HG03439 (cell line): ENCODE results near the gene LYZL2.
"Not testable (repeated sequence)": the region's sequence is repeated elsewhere in the genome, so short reads cannot be mapped to it uniquely, and the experiment has no call there.

Experiments
- ATAC-seq: cut with Tn5 transposase; IDR thresholded peaks from one replicate; pipeline ENCODE4 v1.9.1; 2021; ENCODE audit warnings: mild to moderate bottlenecking, moderate library complexity; ENCODE audit not compliant: unreplicated experiment

Gene LYZL2

DNA sequence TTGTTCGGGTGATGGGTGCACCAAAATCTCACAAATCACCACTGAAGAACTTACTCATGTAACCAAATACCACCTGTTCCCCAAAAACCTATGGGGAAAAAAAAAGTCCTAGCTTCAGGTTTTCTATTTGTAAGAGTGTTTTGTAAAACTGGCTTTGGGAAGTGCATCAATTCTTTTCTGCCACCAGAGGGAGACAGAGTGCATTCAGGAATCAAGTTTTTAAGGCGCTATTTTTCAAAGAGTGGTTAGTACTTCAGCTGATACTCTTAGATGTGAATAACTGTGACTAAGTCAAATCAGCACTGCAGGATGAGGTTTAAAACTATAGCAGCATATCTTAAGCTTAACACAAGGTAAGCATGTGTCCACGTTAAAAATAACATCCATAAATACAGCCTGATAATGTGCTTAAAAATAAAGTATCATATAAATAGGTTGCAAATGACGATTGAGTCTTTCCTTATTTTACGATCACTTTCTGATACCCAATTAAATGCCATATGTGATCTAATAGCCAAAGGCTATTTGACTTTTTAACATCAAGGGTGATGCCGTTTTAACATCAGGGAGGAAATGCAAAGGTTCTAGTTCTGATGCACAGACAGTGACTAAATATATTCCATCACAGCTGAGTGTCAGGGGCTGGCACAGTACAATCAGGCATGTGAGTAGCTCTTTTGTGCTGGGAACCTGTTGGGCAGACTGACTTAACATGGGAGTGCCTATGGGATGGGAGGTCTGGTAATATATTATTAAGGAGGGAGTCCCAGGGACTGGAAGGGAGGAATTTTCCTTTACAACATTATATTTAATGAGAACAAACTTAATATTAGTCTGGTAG is 10.6 kb upstream of the LYZL2 start:
- no peak for ATAC-seq

DNA sequence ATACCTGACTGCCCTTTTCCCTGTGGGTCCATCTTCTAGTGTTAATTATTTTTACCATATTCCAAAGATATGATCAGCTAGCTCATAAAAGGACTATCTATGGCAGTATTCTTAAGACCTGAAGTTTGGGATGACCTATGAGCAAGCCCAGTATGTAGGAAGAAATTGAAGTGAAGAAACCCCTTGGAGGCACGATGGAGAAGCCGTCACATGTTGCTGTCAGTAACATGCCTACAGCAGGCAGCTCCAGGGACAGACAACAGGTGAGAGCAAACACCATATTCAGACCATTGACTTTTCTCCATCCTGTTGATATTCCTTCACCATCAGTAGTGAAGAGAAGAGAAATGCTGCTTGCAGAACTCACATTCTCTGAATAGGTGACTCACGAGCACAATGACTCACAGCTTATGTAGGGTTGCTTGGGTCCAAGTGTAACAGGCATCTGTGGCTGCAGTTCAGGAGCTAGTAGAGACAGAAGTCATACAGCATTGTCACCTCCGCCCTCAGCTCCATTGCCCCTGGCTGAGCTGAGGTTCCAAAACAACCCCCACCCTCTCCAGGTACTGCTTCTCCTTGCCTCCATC is 8.4 kb upstream of the LYZL2 start:
- no peak for ATAC-seq

DNA sequence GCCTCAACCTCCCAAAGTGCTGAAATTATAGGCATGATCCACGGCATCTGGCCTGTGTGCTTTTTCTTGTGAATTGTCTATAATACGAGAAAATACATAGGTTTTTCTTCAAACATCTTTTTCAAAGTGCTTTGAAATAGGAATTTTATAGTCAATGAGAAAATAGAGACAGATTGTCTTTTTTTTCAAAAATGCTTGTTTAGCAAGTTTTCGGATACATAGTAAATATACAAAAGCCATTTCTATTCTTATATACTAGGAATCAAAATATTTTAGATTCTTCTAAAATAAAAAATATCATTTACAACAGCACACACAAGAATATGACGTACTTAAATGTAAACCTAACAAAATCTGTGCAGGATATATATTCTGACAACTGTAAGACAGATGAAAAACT is 1.6 kb upstream of the LYZL2 start:
- ATAC-seq, result no peak

DNA sequence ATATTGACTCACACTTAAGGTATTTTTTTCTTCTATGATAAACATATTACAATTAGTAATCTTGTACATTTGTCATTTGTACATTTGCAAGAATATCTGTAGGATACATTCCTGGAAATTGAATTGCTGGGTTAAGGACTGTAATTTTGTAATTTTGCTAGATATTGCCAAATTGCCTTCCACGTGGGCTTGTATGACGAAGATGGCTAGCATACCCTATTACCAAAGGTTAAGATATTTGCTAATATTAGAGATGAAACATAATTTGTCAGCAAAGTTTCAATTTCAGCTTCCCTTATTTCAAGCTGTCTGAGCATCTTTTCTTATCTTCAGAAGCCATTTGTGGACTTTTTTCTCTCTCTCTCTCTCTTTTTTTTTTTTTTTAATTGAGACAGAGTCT is 1.0 kb upstream of the LYZL2 start:
- ATAC-seq, result no peak

DNA sequence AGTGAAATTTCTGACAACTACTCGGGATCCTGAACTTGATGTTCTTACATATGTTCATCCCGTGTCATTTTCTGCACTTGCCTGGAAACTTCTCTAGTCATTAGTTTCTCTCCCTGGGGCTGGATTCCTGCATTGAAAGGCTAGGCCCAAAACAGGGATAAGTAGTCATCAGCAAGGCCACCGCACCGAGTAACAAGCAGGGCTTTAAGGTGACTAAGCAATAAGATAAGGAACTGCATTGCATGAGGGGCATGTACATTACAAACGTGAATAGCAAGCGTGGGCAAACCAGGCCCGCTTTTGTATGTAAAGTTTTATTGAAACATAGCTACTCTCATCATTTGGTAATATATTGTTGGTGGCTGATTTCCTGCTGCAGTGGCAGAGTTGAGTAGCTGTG is 977 bp downstream of the LYZL2 start:
- ATAC-seq, result not testable (repeated sequence)

DNA sequence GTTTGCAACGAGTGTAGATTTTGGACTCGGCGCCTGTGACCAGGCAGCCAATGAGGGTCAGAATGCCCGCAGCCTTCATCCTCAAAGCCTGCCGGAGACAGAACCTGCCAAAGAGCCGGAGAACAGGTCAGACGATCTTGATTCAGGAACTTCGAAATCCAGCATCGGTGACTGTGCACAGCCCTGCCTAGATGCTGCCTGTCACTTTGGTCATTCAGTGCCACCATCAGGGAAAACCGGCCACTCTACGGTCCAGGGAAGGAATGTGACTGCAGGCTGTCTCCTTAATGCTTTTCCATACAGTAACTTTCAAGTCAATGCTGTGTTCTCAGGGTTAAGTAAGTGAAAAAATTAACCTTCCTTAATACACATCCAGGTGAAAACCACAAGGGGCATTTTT is 2.7 kb downstream of the LYZL2 start:
- ATAC-seq, result not testable (repeated sequence)

DNA sequence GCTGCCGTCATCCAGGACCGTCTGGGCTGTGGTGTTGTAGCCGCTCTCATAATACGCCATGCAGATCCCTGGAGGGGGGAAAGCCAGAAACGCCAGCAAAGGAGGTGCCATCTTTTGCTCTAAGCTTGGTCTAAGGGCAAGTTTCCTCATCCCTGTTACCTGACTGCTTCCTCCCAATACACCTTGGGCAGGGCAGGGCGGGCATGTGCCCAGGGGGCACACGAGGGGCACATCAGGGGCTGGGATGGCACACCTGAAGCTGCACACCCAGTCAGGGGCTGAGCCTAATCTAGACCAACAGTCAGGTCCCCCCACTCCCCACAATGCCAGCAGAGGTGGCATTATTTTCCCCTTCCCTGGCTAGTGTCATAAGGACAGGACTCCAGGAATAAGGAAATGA is 3.4 kb downstream of the LYZL2 start:
- not testable (repeated sequence) for ATAC-seq

DNA sequence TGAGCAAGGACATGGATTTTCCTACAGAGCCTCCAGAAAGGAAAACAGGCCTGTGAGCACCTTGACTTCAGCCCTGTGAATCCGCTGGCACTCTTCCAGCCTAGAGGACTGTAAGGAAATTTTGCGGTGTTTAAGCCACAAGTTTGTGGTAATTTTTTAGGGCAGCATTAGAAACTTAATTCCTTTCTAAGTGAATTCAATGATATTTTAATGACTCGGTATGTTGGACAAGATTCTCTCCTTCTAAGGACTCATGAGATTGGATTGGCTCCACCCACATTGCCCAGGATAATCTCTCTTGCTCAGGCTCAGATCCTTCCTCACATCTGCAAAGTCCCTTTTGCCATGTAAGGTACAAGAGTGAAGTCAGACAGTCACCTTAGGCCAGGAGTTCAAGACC is 4.5 kb downstream of the LYZL2 start:
- ATAC-seq, result no peak

DNA sequence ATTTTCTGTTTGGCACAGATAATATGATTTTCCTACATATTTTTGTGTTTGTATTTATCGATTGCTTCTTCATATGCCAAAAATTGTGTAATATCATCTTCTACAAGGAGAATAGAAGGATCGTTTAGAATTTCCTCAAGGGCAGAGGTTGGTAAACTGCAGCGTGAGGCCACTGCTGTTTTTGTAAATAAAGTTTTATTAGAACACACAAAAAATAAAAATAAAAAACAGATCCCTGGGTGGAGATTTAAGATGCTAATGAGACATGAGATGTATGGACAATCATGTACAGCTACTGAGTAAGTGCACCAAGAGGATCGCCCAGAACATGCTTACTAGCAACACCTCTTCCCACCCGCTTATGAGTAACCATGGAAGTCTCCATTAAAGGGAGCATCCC is 9.6 kb downstream of the LYZL2 start:
- ATAC-seq, result no peak

DNA sequence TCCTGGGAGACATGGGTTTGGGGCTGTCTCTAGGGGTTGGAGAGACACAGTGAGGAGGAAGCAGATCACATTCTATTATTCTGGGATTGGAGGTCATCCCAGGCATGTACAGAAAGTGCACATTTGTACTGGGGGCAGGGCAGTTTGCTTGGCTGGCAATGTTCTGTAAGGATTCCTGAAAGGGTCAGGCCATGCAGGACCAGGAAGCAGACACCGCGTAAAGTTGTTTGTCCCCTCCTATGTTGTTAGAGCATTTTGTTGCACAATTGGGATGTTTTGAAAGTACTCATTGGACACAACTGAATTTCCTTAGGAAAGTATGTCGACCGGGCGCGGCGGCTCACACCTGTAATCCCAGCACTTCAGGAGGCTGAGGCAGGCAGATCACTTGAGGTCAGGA is 12.5 kb downstream of the LYZL2 start:
- no peak for ATAC-seq

DNA sequence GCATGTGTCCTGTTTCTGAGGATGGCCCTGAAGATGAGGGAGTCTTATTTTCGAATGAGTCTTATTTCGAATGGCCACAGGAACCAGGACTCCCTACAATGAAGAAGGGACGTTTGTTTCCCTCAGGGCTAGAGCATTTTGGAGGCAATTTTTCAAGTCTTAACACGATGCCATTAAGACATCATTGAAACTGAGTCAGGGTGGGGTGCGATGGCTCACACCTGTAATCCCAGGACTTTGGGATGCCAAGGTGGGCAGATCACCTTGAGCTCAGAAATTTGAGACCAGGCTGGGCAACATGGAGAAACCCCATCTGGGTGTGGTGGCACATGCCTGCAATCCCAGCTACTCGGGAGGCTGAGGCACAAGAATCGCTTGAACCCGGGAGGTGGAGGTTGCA is 18.5 kb downstream of the LYZL2 start:
- not testable (repeated sequence) for ATAC-seq

DNA sequence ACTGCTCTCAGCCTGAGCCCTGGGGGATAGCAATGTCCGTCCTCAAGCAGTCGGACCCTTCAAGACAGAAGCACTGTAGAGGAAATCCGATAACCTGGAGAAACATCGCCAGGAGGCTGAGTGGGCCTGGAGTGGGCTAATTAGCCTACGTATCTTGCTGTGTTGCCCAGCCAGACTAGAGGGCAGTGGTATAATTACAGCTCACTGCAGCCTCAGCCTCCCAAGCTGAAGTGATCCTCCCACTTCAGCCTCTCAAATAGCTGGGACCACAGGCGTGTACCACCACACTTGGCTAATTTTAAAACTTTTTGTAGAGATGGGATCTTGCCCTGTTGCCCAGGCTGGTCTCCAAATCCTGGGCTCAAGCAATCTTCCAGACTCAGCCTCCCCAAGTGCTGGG is 21.7 kb downstream of the LYZL2 start:
- no peak for ATAC-seq

DNA sequence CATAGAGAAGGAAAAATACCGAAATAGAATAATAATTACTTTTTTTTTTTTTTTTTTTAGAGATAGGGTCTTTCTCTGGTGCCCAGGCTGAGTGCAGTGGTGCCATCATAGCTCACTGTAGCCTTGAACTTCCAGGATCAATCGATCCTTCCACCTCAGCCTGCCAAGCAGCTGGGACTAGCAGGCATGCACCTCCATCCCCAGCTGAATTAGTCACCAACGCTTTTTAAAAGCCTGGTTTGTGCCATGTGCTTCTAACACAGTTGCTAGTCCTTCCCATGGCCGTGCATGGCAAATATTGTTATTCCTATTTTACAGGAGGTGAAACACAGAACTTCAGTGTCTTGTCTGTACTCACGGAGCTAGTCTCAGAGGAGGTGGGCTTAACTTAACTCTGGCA is 23.2 kb downstream of the LYZL2 start:
- ATAC-seq, result no peak

DNA sequence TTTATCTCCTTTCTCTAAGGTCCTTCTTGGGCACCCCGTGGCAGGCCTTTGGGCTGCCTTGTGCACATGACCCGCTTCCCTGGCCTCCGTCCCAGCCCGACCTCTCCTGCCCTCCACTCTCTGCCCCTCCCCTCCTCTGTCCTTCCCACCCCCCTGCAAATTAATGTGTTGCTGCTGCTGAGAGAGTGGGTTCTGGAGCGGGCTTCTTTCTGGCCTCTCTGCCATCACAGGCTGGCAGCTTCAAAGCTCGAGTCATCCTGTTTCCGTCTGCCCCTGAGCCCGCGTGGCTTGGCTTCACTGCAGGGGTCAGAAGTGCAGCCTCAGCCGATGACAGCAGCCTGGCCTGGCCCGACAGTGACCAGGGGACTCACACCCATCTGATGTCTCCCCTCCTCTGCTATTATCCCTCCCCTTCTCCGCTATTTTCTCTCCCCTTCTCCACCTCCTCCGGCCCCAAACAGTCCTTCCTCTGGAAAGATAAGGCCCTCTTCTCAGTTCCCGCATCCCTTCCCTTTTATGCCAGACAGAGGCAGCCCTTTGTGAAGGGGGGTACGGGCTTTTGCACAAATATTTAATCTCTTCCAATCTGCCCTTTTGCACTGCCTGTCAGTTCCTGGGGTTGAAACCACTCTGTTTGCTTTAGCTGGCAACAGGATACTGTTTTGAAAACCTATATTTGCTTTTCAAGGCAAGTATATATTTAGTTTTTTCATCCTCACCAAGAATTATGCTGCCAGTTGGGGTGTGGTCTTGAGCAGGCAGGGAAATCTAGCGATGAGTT is 24.0 kb downstream of the LYZL2 start:
- not testable (repeated sequence) for ATAC-seq

DNA sequence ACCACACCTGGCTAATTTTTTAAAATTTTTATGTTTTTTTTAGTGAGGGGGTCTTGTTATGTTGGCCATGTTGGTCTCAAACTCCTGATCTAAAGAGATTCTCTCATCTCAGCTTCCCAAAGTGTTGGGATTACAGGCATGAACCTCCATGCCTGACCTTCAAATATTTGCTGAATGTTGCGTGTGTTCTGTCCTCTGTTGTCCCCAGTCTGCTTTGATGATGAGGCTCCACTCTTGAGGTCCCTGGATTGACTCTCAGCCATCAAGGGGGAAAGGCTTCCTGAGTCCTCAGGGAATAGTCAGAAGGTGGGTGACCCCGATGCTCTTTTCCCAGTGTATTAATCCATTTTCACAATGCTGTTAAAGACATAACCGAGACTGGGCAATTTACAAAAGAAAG is 26.0 kb downstream of the LYZL2 start:
- no peak for ATAC-seq

DNA sequence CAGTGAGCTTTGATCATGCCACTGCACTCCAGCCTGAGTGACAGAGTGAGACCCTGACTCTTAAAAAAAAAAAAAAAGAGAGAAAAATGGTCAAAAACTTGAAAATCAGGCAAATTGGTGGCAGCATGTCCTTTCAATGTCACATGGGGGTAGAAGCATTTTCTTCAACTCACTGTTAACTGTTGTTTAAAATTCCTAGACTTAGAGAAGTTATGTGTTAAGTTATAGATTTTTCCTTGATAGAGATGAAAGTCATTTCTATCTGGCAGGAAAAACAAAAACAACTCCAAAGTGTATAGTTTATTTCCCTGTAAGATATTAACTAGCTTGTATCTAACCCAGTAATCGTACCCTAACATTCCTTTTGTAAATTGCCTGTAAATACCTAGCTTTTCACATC is 26.8 kb downstream of the LYZL2 start:
- ATAC-seq, result no peak

DNA sequence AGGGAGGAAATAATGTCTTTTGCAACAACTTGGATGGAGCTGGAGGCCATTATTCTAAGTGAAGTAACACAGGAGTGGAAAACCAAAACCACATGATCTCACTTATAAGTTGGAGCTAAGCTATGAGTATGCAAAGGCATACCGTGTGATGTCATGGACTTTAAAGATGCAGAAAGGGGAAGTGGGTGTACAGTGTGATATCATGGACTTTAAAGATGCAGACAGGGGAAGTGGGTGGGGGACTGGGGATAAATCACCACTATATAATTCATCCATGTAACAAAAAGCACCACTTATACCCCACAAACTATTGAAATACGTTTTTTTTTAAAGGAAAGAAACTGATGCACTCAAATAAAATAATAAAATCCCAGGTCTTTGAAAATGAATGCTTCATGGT is 29.5 kb downstream of the LYZL2 start:
- ATAC-seq, result no peak

DNA sequence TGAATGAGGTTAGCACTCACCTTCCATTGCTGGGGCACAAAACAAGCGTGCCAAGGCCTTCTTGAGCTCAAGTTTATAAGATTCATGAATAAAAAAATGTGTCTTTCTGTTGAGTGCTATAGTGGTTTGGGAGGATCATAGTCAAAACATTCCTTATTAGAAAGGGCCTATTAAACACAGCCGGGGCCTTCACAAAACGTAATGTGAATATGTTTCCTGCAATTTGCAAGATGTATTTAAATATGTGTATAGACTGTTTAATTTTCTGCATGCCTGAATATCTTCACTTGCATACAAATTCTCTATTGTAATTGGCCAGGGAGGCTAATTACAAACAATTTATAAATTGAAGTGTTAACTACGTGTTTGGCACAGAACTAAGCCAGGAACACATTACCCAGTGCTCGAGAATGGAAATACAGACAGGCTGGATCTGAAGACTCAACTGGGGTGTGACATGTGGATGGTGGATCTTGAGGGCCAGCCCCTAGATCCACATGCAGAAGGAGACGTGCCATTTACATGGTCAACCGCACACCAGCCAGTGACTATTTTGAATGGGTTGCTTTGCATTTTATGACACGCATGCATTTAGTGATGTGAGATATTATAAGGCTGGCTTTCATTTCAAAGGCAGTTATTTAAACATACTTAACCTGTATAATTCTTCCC is 31.3 kb downstream of the LYZL2 start:
- ATAC-seq, result no peak

DNA sequence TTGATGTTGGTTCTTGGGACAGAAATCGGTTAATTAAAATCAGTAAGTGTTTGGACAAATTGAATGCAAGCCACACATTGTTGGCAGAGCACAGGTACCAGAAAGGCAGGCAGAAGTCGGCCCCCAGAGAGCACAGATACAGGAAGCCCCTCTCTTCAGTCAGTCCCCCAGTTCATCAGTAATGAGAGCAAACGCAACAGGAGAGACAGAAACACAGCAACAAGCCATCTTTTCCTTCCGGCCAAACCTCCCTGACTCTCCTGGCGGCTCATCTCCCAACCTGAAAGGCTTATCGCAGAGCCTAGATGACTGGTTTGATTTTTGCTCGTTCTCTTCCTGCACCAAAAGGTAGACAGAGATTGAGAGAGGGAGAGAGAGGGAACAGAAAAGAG is 32.1 kb downstream of the LYZL2 start:
- ATAC-seq, result not testable (repeated sequence)

DNA sequence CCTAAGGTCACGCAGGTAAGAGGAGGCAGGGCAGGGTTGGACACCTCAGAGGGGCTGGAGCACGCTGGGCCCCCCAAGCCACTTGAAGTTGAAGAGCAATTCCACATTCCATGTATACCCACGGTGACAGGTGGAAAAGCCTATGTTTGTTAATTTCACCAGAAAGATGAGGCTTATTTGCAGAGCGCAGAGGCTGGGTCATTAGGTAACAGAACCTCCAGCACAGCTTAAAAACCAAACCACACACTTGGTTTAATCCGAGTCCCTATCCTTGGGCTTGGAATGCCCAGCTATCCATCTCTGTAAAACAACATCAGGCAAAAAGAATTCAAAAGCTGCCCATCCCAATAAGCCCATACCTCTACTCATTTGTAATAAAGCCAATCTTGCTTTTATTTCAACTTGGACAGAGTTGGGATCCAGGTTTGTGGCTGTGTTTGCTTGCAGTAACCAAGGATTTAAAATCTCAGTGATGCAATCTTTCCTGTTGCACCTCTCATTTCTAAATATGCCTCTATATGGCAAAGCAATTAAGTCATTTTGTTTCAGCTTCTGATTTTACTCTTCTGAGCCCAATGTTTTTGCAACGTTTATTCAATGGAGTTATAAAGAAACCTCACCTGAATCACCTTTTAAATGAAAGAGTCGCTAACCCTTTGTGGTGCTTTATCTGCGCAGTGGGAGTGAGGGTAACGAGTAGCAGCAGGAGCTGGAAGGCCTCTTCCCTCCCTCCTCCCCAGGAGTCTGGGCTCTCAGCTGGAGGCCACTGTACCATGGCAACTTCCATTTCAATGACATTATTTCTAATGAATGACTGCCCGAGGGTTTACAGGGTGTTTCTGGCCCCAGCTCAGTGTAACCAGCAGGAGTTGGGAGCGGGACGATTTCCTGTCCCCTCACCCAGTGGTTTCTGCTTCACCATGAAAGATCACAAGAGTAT is 32.8 kb downstream of the LYZL2 start:
- ATAC-seq, result not testable (repeated sequence)
